Measurements from ENCODE around the gene AQP3.

GRCh38 chr9:33437205-33437604 is 10.2 kb downstream of the AQP3 start:
- no peak for TF ChIP-seq CTCF (optimal IDR thresholded peaks at IDR 0.05 in 1 of 3, IDR thresholded peaks at IDR 0.05 in 1 of 3, conservative IDR thresholded peaks at IDR 0.05 in 1 of 3; ENCODE audit: extremely low read depth in 1 of 3, insufficient read depth in 2 of 3, low read length in 3 of 3)
- no peak for TF ChIP-seq EZH2 (IDR thresholded peaks at IDR 0.05; ENCODE audit: low read length)

Data from keratinocyte (primary cell).